Keratinocyte (primary cell): ENCODE data around the gene UFD1.

Experiments used
- CTCF ChIP-seq, 3 experiments: IDR thresholded peaks in 1 of 3; conservative IDR thresholded peaks in 1 of 3; optimal IDR thresholded peaks in 1 of 3; 2 replicates in 2 of 3; 3 replicates in 1 of 3; pipeline versions ENCODE3 to v1.5.1; 2011; ENCODE audit warnings: low read length in 3 of 3, mild to moderate bottlenecking in 3 of 3, moderate library complexity in 2 of 3, control low read depth in 1 of 3, inconsistent platforms in 1 of 3; ENCODE audit not compliant: insufficient read depth in 2 of 3; ENCODE audit errors: extremely low read depth in 1 of 3
- EZH2 ChIP-seq: IDR thresholded peaks from one replicate; pipeline ENCODE4 v1.6.1; 2012; ENCODE audit warnings: inconsistent platforms, mild to moderate bottlenecking, low read length, moderate library complexity

GRCh38 chr22:19513823-19514222 is 34.8 kb upstream of the UFD1 start:
- TF ChIP-seq CTCF (optimal IDR thresholded peaks at IDR 0.05 in 1 of 3, IDR thresholded peaks at IDR 0.05 in 1 of 3, conservative IDR thresholded peaks at IDR 0.05 in 1 of 3; ENCODE audit: extremely low read depth in 1 of 3, insufficient read depth in 2 of 3, low read length in 3 of 3) = no peak
- no peak for TF ChIP-seq EZH2
